Measurements from ENCODE around the gene RNF187. TPM values are rescaled to one million over a fixed set of nuclear protein-coding genes. Genes with fewer than 3 reads are reported as not detected.
"Not testable (repeated sequence)": the region's sequence is repeated elsewhere in the genome, so short reads cannot be mapped to it uniquely, and the experiment has no call there.

The RNF187 gene
- total RNA-seq, 1 donor from 2014 or later, result 79.8 TPM

- DNase-seq (peak; percentile 84), ATAC-seq (peak; percentile 95 to 96)
- Histone ChIP-seq H3K4me3 (no peak overlapping the region), H3K9me3 (no peaks in the 10 kb centered on the region), H3K27ac (no peak overlapping the region), H3K36me3 (peaks cover 7% of the 10 kb centered on the region), H3K27me3 (ENCODE audit: low read depth) (peaks cover 4% of the 10 kb centered on the region), H3K4me1 (peaks cover 10% of the 10 kb centered on the region)
- intact Hi-C loops (cut with DNase I), result no loop called here
- TF ChIP-seq CTCF (IDR thresholded peaks at IDR 0.05), result peak; percentile 92
These were observed 14.0 kb downstream of the RNF187 start for GRCh38 chr1:228500901-228501871.

GRCh38 chr1:228502522-228502921 is 15.3 kb downstream of the RNF187 start:
- peaks cover 10% of the 10 kb centered on the region for H3K4me1 ChIP-seq
- TF ChIP-seq CTCF (IDR thresholded peaks at IDR 0.05), result no peak
- ATAC-seq, result no peak
- no peak overlapping the region for H3K27ac ChIP-seq
- intact Hi-C loops (cut with DNase I), result no loop called here
- DNase-seq, result no peak
- H3K9me3 ChIP-seq, result no peaks in the 10 kb centered on the region
- no peak overlapping the region for H3K4me3 ChIP-seq
- peaks cover 4% of the 10 kb centered on the region for H3K27me3 ChIP-seq (ENCODE audit: low read depth)
- H3K36me3 ChIP-seq, result peaks cover 6% of the 10 kb centered on the region

- H3K4me3 ChIP-seq; H3K27me3 ChIP-seq (ENCODE audit: low read depth); ATAC-seq; DNase-seq; H3K27ac ChIP-seq; H3K9me3 ChIP-seq; intact Hi-C loops (cut with DNase I); H3K36me3 ChIP-seq; H3K4me1 ChIP-seq: not testable (repeated sequence)
These were observed 18.8 kb downstream of the RNF187 start for GRCh38 chr1:228505944-228506343.

GRCh38 chr1:228507961-228508652 is 20.9 kb downstream of the RNF187 start:
- intact Hi-C loops (cut with DNase I), result no loop called here
- Histone ChIP-seq H3K4me1 (no peaks in the 10 kb centered on the region), H3K36me3 (no peaks in the 10 kb centered on the region), H3K4me3 (no peak overlapping the region), H3K9me3 (no peaks in the 10 kb centered on the region), H3K27me3 (ENCODE audit: low read depth) (peaks cover 4% of the 10 kb centered on the region), H3K27ac (no peak overlapping the region)
- no peak for TF ChIP-seq CTCF (IDR thresholded peaks at IDR 0.05)
- ATAC-seq (no peak), DNase-seq (no peak)

GRCh38 chr1:228508840-228509415 is 21.7 kb downstream of the RNF187 start:
- ATAC-seq, result no peak
- intact Hi-C loops (cut with DNase I), result no loop called here
- no peak for TF ChIP-seq CTCF (IDR thresholded peaks at IDR 0.05)
- Histone ChIP-seq H3K27ac (no peak overlapping the region), H3K4me3 (no peak overlapping the region), H3K27me3 (ENCODE audit: low read depth) (peaks cover 4% of the 10 kb centered on the region), H3K36me3 (no peaks in the 10 kb centered on the region), H3K9me3 (no peaks in the 10 kb centered on the region), H3K4me1 (no peaks in the 10 kb centered on the region)
- no peak for DNase-seq
